Activated CD4-positive, alpha-beta T cell treated with anti-CD3 and anti-CD28 coated beads, Interleukin-10, Interleukin-2, amounts not matched to agents 100 ng/mL and 50 ng/mL, durations not matched to agents 16 hours and 8 hours (primary cell): Measurements from ENCODE around the gene AP4S1.
"Not testable (repeated sequence)": the region's sequence is repeated elsewhere in the genome, so short reads cannot be mapped to it uniquely, and the experiment has no call there.

Experiments used
- DNase-seq: peaks from one replicate; pipeline ENCODE4 v3.0.0-alpha.2; 2020

Gene AP4S1

GRCh38 chr14:31009836-31010574 lies 15.4 kb upstream of the AP4S1 start:
- DNase-seq: no peak

- DNase-seq: no peak
Observed at GRCh38 chr14:31010935-31011334, 14.5 kb upstream of the AP4S1 start.

- no peak for DNase-seq
Observed at GRCh38 chr14:31013841-31014240, 11.6 kb upstream of the AP4S1 start.

GRCh38 chr14:31018057-31018645 lies 7.3 kb upstream of the AP4S1 start:
- DNase-seq: no peak

GRCh38 chr14:31020834-31021575 lies 4.4 kb upstream of the AP4S1 start:
- no peak for DNase-seq

- DNase-seq: no peak
Observed at GRCh38 chr14:31021576-31021949, 3.9 kb upstream of the AP4S1 start.

GRCh38 chr14:31022386-31022785 lies 3.1 kb upstream of the AP4S1 start:
- no peak for DNase-seq

GRCh38 chr14:31024010-31024480 lies 1.4 kb upstream of the AP4S1 start:
- DNase-seq: peak; percentile 11

- DNase-seq: no peak
Observed at GRCh38 chr14:31024577-31025366, 677 bp upstream of the AP4S1 start.

GRCh38 chr14:31026077-31026449 lies 614 bp downstream of the AP4S1 start, which contains the start of gene STRN3:
TSS of gene STRN3 (minus strand) at chr14:31026379. CDS start at chr14:31026185, 194 bp downstream.
- no peak for DNase-seq

- peak; percentile 96 for DNase-seq
Observed at GRCh38 chr14:31026450-31027235, 1.2 kb downstream of the AP4S1 start.

- DNase-seq: no peak
Observed at GRCh38 chr14:31027847-31028246, 2.4 kb downstream of the AP4S1 start.

- DNase-seq: peak; percentile 29
Observed at GRCh38 chr14:31029016-31029970, 3.8 kb downstream of the AP4S1 start.

GRCh38 chr14:31030469-31030868 lies 5.0 kb downstream of the AP4S1 start:
- DNase-seq: no peak

- no peak for DNase-seq
Observed at GRCh38 chr14:31036552-31036951, 11.1 kb downstream of the AP4S1 start.

- DNase-seq: no peak
Observed at GRCh38 chr14:31037709-31038221, 12.3 kb downstream of the AP4S1 start.

- DNase-seq: no peak
Observed at GRCh38 chr14:31038521-31039166, 13.2 kb downstream of the AP4S1 start.

- no peak for DNase-seq
Observed at GRCh38 chr14:31042300-31042699, 16.9 kb downstream of the AP4S1 start.

GRCh38 chr14:31042893-31043292 lies 17.4 kb downstream of the AP4S1 start:
- not testable (repeated sequence) for DNase-seq

- DNase-seq: no peak
Observed at GRCh38 chr14:31043379-31043778, 17.9 kb downstream of the AP4S1 start.
